ENCODE data around the gene AFM.

DNA sequence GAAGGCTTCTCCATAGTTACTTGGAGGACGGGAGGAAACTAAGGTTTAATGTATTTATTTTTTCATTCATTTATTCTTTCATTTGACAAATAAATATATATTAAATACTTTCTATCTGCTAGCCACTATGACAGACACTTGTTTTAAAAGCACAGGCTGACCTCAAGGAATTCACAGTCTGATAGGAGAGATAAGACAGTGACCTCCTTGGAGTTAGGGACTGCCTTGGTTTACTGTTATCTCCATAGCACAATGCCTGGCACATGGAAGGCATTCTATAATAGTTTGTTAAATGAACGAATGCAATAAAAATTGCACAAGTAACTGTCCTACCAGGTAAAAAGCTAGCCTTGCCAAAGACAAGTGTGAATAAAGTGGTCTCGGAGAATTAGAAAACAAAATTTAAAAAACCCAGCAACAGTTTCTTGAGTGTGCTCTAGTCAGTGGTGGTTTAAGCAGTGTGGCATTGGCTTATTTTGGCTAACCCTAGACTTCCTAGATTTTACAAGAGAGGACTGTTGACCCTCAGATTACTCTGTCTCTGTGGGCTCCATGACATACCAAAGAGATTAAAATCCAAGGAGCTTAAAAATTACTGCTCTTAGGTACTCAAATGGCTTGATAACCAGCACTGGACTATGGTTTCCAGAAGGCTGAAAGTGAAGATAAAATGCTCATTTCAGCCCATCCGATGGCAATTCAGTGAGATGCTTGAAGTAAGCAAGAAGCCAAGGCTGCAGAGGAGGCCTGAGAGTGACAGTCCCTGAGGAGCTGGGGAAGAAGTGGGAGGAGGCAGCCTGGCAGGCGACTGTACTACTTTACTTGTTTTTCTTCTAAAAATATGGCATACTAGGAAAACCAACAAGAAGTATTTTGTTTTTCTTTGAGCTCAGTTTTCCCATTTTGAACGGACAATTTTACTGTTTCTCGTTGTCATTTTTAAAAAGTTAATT, 35.9 kb upstream of the AFM start:
- TF ChIP-seq, protein P1, sequence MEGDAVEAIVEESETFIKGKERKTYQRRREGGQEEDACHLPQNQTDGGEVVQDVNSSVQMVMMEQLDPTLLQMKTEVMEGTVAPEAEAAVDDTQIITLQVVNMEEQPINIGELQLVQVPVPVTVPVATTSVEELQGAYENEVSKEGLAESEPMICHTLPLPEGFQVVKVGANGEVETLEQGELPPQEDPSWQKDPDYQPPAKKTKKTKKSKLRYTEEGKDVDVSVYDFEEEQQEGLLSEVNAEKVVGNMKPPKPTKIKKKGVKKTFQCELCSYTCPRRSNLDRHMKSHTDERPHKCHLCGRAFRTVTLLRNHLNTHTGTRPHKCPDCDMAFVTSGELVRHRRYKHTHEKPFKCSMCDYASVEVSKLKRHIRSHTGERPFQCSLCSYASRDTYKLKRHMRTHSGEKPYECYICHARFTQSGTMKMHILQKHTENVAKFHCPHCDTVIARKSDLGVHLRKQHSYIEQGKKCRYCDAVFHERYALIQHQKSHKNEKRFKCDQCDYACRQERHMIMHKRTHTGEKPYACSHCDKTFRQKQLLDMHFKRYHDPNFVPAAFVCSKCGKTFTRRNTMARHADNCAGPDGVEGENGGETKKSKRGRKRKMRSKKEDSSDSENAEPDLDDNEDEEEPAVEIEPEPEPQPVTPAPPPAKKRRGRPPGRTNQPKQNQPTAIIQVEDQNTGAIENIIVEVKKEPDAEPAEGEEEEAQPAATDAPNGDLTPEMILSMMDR (conservative IDR thresholded peaks at IDR 0.05 in 1 of 2, IDR thresholded peaks at IDR 0.05 in 1 of 2; ENCODE audit: low read depth in 1 of 2, low read length in 2 of 2): no peak
- no peak for TF ChIP-seq EZH2 (IDR thresholded peaks at IDR 0.05; ENCODE audit: low read length, missing control alignments)
